ENCODE data around the gene PSD.

The PSD gene

DNA sequence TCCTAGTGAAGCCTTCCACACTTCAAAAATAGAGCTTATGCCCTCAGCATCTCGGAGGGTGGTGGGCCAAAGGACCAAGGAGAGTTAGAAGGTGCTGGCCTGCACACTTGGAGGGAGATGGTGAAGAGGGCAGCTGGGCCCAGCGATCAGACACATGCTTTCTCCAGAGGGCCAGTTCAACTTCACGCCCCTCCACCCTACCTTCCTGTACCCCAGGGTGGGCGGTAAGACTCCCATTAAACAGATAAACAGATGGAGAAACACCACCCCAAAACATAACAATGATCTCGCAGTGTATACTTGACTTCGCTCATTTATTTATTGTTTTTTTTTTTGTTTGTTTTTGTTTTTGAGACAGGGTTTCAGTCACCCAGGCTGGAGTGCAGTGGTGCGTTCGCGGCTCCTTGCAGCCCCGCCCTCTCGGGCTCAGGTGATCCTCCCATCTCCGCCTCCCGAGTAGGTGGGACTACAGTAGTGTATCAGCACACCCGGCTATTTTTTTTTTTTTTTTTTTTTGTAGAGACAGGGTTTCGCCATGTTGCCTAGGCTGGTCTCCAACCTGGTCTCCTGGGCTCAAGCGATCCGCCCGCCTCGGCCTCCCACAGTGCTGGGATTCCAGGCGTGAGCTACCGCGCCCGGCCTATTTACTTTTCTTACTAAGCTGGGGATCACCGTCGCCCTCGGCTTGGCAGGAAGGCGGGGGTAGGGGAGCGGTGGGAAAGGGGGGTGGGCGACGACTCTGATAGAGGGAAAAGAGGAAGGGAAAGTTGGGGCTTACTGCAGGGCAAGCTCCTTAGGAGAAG, 30.9 kb upstream of the PSD start:
- peak overlapping the region; percentile 68 for H3K27ac Mint-ChIP-seq
- H3K36me3 Mint-ChIP-seq (ENCODE audit: low read depth), result peaks cover 11% of the 10 kb centered on the region
- no peaks in the 10 kb centered on the region for H3K9me3 Mint-ChIP-seq
- TF ChIP-seq, protein P1, sequence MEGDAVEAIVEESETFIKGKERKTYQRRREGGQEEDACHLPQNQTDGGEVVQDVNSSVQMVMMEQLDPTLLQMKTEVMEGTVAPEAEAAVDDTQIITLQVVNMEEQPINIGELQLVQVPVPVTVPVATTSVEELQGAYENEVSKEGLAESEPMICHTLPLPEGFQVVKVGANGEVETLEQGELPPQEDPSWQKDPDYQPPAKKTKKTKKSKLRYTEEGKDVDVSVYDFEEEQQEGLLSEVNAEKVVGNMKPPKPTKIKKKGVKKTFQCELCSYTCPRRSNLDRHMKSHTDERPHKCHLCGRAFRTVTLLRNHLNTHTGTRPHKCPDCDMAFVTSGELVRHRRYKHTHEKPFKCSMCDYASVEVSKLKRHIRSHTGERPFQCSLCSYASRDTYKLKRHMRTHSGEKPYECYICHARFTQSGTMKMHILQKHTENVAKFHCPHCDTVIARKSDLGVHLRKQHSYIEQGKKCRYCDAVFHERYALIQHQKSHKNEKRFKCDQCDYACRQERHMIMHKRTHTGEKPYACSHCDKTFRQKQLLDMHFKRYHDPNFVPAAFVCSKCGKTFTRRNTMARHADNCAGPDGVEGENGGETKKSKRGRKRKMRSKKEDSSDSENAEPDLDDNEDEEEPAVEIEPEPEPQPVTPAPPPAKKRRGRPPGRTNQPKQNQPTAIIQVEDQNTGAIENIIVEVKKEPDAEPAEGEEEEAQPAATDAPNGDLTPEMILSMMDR (IDR thresholded peaks at IDR 0.05), result no peak
- H3K27me3 Mint-ChIP-seq (ENCODE audit: low read depth, poor library complexity), result peaks cover 20% of the 10 kb centered on the region
- peak; percentile 58 for DNase-seq
- peaks cover 36% of the 10 kb centered on the region for H3K4me1 Mint-ChIP-seq
- H3K4me3 Mint-ChIP-seq, result peak overlapping the region; percentile 92

DNA sequence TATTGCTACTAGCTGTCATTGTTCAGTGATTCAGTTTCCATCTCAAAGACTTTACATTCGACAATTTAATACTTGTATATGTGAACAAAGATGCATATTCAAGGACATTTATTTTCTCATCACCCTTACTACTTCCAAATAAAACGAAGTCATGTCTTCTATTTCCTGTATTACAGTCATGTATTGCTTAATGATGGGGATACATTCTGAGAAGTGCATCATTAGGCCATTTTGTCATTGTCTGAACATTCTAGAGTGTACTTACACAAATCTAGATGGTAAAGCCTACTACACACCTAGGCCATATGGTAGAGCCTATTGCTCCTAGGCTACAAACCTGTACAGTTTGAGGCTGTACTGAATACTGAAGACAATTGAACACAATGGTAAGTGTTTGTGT, 26.3 kb upstream of the PSD start:
- peaks cover 13% of the 10 kb centered on the region for H3K27me3 Mint-ChIP-seq (ENCODE audit: low read depth, poor library complexity)
- H3K36me3 Mint-ChIP-seq (ENCODE audit: low read depth), result no peaks in the 10 kb centered on the region
- DNase-seq, result no peak
- H3K4me3 Mint-ChIP-seq, result no peak overlapping the region
- H3K4me1 Mint-ChIP-seq, result peaks cover 25% of the 10 kb centered on the region
- no peak overlapping the region for H3K27ac Mint-ChIP-seq
- TF ChIP-seq, protein P1 (IDR thresholded peaks at IDR 0.05), result no peak
- no peaks in the 10 kb centered on the region for H3K9me3 Mint-ChIP-seq

DNA sequence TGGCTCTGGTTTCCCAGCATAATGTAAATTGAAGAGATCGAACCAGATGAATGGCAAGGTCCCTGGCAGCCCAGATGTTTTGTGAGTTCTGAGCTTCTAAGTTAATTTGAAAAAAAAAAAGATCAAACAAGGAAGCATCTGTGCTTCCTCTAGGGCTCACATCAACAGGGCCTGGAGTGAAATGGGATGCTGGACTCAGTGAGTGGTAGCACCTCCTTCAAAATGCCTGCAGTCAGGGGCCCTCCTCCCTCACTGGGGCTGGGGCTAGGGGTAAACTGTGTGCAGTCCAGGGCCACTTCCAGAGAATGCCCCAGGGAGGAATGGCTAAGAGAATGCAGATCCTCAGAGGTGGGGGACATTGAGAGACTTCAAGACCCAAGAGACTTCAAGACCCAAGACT, 19.8 kb upstream of the PSD start:
- DNase-seq, result no peak
- H3K4me1 Mint-ChIP-seq, result peaks cover 61% of the 10 kb centered on the region
- peaks cover 8% of the 10 kb centered on the region for H3K27me3 Mint-ChIP-seq (ENCODE audit: low read depth, poor library complexity)
- TF ChIP-seq, protein P1 (IDR thresholded peaks at IDR 0.05), result no peak
- no peaks in the 10 kb centered on the region for H3K36me3 Mint-ChIP-seq (ENCODE audit: low read depth)
- H3K9me3 Mint-ChIP-seq, result no peaks in the 10 kb centered on the region
- H3K4me3 Mint-ChIP-seq, result peak overlapping the region; percentile 1
- H3K27ac Mint-ChIP-seq, result peak overlapping the region; percentile 31

DNA sequence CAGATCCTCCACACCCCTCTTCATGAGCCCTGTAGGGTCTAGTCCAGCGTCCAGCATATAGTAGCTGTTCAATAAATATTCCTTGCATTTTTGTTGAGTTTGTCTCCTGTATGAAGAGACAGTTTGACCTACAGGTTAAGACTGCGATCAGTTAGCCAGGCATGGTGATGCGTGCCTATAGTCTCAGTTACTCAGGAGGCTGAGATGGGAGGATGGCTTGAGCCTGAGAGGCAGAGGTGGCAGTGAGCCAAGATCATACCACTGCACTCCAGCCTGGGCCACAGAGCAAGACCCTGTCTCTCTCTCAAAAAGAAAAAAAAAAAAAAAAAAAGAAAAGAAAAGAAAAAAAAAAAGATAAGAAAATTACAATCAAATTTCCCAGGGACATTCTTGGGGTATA, 18.9 kb upstream of the PSD start:
- TF ChIP-seq, protein P1 (IDR thresholded peaks at IDR 0.05), result no peak
- H3K4me3 Mint-ChIP-seq, result no peak overlapping the region
- H3K27me3 Mint-ChIP-seq (ENCODE audit: low read depth, poor library complexity), result peaks cover 1% of the 10 kb centered on the region
- H3K36me3 Mint-ChIP-seq (ENCODE audit: low read depth), result no peaks in the 10 kb centered on the region
- no peaks in the 10 kb centered on the region for H3K9me3 Mint-ChIP-seq
- DNase-seq, result no peak
- H3K27ac Mint-ChIP-seq, result no peak overlapping the region
- peaks cover 65% of the 10 kb centered on the region for H3K4me1 Mint-ChIP-seq

DNA sequence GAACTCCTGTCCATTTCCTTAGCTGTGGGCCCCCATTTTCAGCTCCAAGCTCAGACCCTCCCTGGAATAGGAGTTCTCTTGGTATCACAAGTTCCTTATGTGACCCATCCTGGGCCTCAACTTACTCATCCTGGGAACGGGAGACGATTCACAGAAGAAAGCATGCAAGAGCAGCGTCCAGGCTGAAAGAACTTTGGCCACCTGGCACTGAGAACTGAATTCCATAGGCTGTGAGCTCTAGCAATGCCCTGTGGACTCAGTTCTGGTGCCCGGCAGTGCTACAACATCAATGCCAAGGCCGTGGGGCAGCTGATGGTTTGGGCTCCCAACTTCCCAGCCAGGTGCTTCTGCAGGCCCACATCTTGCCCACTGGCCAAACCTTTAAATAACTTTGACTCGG, 17.7 kb upstream of the PSD start:
- peak overlapping the region; percentile 63 for H3K4me3 Mint-ChIP-seq
- TF ChIP-seq, protein P1 (IDR thresholded peaks at IDR 0.05), result no peak
- H3K27me3 Mint-ChIP-seq (ENCODE audit: low read depth, poor library complexity), result no peaks in the 10 kb centered on the region
- peak overlapping the region; percentile 54 for H3K27ac Mint-ChIP-seq
- no peaks in the 10 kb centered on the region for H3K9me3 Mint-ChIP-seq
- H3K36me3 Mint-ChIP-seq (ENCODE audit: low read depth), result no peaks in the 10 kb centered on the region
- no peak for DNase-seq
- H3K4me1 Mint-ChIP-seq, result peaks cover 67% of the 10 kb centered on the region
